Peyer's patch (tissue), 4 donors: ENCODE measurements around the gene CTPS2.
"Not testable (repeated sequence)": the region's sequence is repeated elsewhere in the genome, so short reads cannot be mapped to it uniquely, and the experiment has no call there.

ENCODE experiments used
- POLR2A ChIP-seq, 2 donors: fragments of 450-650 bp; IDR thresholded peaks; one replicate each; pipeline ENCODE4 v1.5.1; 2017; ENCODE audit warnings: antibody characterized with exemption in 2 of 2, mild to moderate bottlenecking in 2 of 2, moderate library complexity in 2 of 2
- TF ChIP-seq, protein P1 (sequence below), 6 experiments: fragments of 450-650 bp in 4 of 6; fragments of 200-600 bp in 2 of 6; sonication (generic) in 1 of 6; IDR thresholded peaks; one replicate each; pipeline ENCODE4 v1.5.1; 2017 to 2019; ENCODE audit warnings: antibody characterized with exemption in 6 of 6, mild to moderate bottlenecking in 3 of 6, moderate library complexity in 1 of 6

GRCh38 chrX:16575388-16575787, 137.1 kb downstream of the CTPS2 start:
- TF ChIP-seq, protein P1, sequence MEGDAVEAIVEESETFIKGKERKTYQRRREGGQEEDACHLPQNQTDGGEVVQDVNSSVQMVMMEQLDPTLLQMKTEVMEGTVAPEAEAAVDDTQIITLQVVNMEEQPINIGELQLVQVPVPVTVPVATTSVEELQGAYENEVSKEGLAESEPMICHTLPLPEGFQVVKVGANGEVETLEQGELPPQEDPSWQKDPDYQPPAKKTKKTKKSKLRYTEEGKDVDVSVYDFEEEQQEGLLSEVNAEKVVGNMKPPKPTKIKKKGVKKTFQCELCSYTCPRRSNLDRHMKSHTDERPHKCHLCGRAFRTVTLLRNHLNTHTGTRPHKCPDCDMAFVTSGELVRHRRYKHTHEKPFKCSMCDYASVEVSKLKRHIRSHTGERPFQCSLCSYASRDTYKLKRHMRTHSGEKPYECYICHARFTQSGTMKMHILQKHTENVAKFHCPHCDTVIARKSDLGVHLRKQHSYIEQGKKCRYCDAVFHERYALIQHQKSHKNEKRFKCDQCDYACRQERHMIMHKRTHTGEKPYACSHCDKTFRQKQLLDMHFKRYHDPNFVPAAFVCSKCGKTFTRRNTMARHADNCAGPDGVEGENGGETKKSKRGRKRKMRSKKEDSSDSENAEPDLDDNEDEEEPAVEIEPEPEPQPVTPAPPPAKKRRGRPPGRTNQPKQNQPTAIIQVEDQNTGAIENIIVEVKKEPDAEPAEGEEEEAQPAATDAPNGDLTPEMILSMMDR (IDR thresholded peaks at IDR 0.05), result not testable (repeated sequence)
- TF ChIP-seq POLR2A (IDR thresholded peaks at IDR 0.05), result not testable (repeated sequence)
